Body of pancreas (tissue), 4 donors: ENCODE data around the gene ZC3HAV1. TPM values are rescaled to one million over a fixed set of nuclear protein-coding genes. Genes with fewer than 3 reads are reported as not detected.
A peak's percentile ranks its signal among the peaks of the same experiment; 100 is the strongest.
"Not testable (repeated sequence)": the region's sequence is repeated elsewhere in the genome, so short reads cannot be mapped to it uniquely, and the experiment has no call there.

Source experiments
- ATAC-seq: fragments of 150-250 bp; one replicate; pipeline ENCODE4 v1.9.1; 2016
- DNase-seq, 4 donors: peaks; one replicate each; pipeline ENCODE4 v3.0.0-alpha.2; 2019
- H3K27ac ChIP-seq, 4 donors: fragments of 200-600 bp; sonication (generic); 1 replicate in 3 of 4; 2 replicates in 1 of 4; pipeline versions ENCODE4 v1.5.1 to v1.6.1; 2016 to 2019; ENCODE audit warnings: mild to moderate bottlenecking in 1 of 4, mixed read lengths in 1 of 4, moderate library complexity in 1 of 4
- H3K27me3 ChIP-seq, 2 donors: fragments of 200-600 bp; sonication (generic); one replicate each; pipeline ENCODE4 v1.6.0; 2016; ENCODE audit warnings: mild to moderate bottlenecking in 1 of 2
- H3K36me3 ChIP-seq, 2 donors: fragments of 200-600 bp; sonication (generic); replicated peaks in 1 of 2; 2 replicates each; pipeline ENCODE4 v1.5.1; 2016; ENCODE audit warnings: low read depth in 2 of 2; ENCODE audit not compliant: insufficient read depth in 1 of 2
- H3K4me1 ChIP-seq: fragments of 200-600 bp; sonication (generic); one replicate; pipeline ENCODE4 v1.6.0; 2016
- H3K4me3 ChIP-seq, 2 donors: fragments of 200-600 bp; sonication (generic); 1 replicate in 1 of 2; 2 replicates in 1 of 2; pipeline ENCODE4 v1.5.1; 2016 to 2019
- H3K9me3 ChIP-seq, 3 donors: fragments of 200-600 bp; sonication (generic); 1 replicate in 2 of 3; 2 replicates in 1 of 3; pipeline ENCODE4 v1.5.1; 2016
- CTCF ChIP-seq, 7 experiments: fragments of 450-650 bp in 4 of 7; fragments of 200-600 bp in 3 of 7; sonication (generic) in 3 of 7; IDR thresholded peaks; one replicate each; pipeline ENCODE4 v1.5.1; 2016 to 2019; ENCODE audit warnings: antibody characterized with exemption in 7 of 7
- POLR2A ChIP-seq, 3 donors: fragments of 450-650 bp; IDR thresholded peaks; one replicate each; pipeline ENCODE4 v1.6.1; 2016; ENCODE audit warnings: antibody characterized with exemption in 3 of 3, mild to moderate bottlenecking in 2 of 3
- WGBS, 2 donors: methylation state at CpG; one replicate each; pipeline ENCODE4 v1.1.5; 2017; 5-methylcytosine and 5-hydroxymethylcytosine counted together
- intact Hi-C: fragments of 100-400 bp; cut with DNase I; formaldehyde crosslinking; loops from one replicate; pipeline ENCODE4 v1.15.1; 2023
- total RNA-seq, 2 donors: library from RNA; depleted of rRNA; stranded (reverse); fragments of >200 nt; gene quantifications; one replicate each; pipeline ENCODE4 v1.1.0, GENCODE V29; 2016

ZC3HAV1 gene
- total RNA-seq, 2 donors from 2014 or later = 13.5 to 14.5 TPM

- H3K4me1 ChIP-seq = peaks cover 21% of the 10 kb centered on the region
- 75 to 80% methylated on average over 6 to 9 of the region's 9 CpGs for WGBS, 2 donors
- H3K27me3 ChIP-seq = no peaks in the 10 kb centered on the region
- H3K4me3 ChIP-seq = no peak overlapping the region
- no peak overlapping the region for H3K27ac ChIP-seq
- TF ChIP-seq POLR2A (IDR thresholded peaks at IDR 0.05) (no peak), CTCF (IDR thresholded peaks at IDR 0.05) (no peak)
- no peak for ATAC-seq
- no peaks in the 10 kb centered on the region for H3K36me3 ChIP-seq
- H3K9me3 ChIP-seq = no peaks in the 10 kb centered on the region
- intact Hi-C loops = no loop called here
- no peak for DNase-seq
These were observed 14.9 kb downstream of the ZC3HAV1 start for GRCh38 chr7:139094596-139094995.

DNA sequence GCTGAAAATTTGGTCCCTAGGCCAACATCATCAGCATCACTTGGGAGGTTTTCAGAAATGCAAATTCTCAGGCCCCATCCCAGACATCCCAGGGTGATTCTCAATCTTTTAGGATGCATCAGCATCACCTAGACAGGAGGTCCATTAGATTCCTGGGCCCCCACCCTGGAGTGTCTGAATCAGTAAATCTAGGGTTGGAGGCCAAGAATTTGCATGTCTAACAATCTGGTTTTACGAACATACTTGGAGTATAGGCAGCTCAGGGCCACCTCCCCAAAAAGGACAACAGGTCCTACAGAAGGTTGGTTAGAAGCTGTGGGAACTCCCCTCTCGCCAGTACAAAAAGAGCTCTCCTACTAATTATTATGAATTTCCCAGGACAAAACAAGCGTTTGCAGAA is 15.5 kb downstream of the ZC3HAV1 start:
- H3K4me1 ChIP-seq = peaks cover 16% of the 10 kb centered on the region
- no peaks in the 10 kb centered on the region for H3K27me3 ChIP-seq
- DNase-seq (no peak), ATAC-seq (no peak)
- intact Hi-C loops = no loop called here
- H3K36me3 ChIP-seq = no peaks in the 10 kb centered on the region
- 91 to 92% methylated on average over 3 of the region's 3 CpGs for WGBS, 2 donors
- H3K9me3 ChIP-seq = no peaks in the 10 kb centered on the region
- no peak overlapping the region for H3K4me3 ChIP-seq
- no peak overlapping the region for H3K27ac ChIP-seq
- TF ChIP-seq CTCF (IDR thresholded peaks at IDR 0.05) (no peak), POLR2A (IDR thresholded peaks at IDR 0.05) (no peak)

DNA sequence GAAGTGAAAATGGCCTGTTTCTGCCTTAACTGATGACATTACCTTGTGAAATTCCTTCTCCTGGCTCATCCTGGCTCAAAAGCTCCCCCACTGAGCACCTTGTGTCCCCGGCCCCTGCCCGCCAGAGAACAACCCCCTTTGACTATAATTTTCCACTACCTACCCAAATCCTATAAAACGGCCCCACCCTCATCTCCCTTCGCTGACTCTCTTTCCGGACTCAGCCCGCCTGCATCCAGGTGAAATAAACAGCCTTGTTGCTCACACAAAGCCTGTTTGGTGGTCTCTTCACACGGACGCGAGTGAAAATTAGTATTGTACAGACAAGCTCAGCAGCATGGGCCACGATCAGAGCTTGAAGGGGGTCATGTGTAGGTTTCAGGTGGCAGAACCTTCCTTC is 16.0 kb downstream of the ZC3HAV1 start:
- H3K9me3 ChIP-seq, H3K27ac ChIP-seq, ATAC-seq, DNase-seq, H3K36me3 ChIP-seq, H3K27me3 ChIP-seq, intact Hi-C loops, H3K4me3 ChIP-seq: not testable (repeated sequence)
- WGBS, 2 donors = 87 to 99% methylated on average over 10 of the region's 10 CpGs
- peaks cover 16% of the 10 kb centered on the region for H3K4me1 ChIP-seq

DNA sequence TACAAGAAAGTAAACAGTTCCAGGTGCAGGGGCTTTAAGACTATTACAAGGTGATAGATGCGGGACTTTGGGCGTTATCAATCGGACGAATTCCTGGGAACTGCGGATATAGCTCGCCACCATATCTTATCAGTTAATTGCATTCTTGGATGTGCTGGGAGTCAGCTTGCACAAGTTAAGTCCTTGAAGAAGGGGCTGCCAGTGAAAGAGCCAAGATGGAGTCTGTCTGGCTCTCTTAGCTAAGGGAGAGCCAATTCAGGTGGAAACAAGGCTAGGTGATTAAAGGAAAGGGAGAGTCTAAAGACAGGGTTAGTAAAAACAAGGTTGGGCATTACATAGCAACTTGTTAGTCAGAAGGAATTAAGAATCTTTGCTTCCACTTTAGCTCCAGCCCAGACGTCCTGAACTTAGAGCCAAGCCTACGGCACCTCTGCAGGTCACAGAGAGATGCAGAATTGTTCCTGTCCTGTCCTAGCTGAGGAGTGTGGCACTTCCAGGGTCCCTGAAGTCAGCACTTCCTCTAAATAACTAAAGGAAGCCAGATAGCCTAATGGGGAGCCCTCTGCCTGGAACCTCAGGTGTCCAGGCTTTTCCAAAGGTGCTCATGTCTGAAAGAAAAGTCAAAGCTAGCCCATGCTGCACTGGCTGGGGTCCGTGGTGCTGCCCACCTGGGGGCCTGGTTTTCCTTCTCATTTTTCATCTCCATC is 17.3 kb downstream of the ZC3HAV1 start:
- no peak overlapping the region for H3K4me3 ChIP-seq
- H3K27ac ChIP-seq = no peak overlapping the region
- intact Hi-C loops = no loop called here
- peaks cover 16% of the 10 kb centered on the region for H3K4me1 ChIP-seq
- 62 to 64% methylated on average over 9 of the region's 9 CpGs for WGBS, 2 donors
- H3K36me3 ChIP-seq = peaks cover 0 to 5% of the 10 kb centered on the region in 2 donors
- no peak for ATAC-seq
- no peaks in the 10 kb centered on the region for H3K27me3 ChIP-seq
- H3K9me3 ChIP-seq = no peaks in the 10 kb centered on the region
- no peak for DNase-seq
- TF ChIP-seq POLR2A (IDR thresholded peaks at IDR 0.05) = no peak
- TF ChIP-seq CTCF (IDR thresholded peaks at IDR 0.05) = no peak

GRCh38 chr7:139091677-139091996 is 17.9 kb downstream of the ZC3HAV1 start:
- TF ChIP-seq CTCF (IDR thresholded peaks at IDR 0.05) = no peak
- TF ChIP-seq POLR2A (IDR thresholded peaks at IDR 0.05) = no peak
- Histone ChIP-seq H3K4me3 (no peak overlapping the region), H3K27me3 (no peaks in the 10 kb centered on the region), H3K9me3 (no peaks in the 10 kb centered on the region), H3K36me3 (peaks cover 0 to 8% of the 10 kb centered on the region in 2 donors), H3K4me1 (peaks cover 16% of the 10 kb centered on the region), H3K27ac (peak overlapping the region in 3 of 4 donors; percentile 44 to 56 (median 53))
- ATAC-seq (no peak), DNase-seq (no peak)
- 87% methylated on average over 15 of the region's 15 CpGs for WGBS, 2 donors
- intact Hi-C loops = no loop called here
